ENCODE results near the gene ANTXR1.

Gene ANTXR1

DNA sequence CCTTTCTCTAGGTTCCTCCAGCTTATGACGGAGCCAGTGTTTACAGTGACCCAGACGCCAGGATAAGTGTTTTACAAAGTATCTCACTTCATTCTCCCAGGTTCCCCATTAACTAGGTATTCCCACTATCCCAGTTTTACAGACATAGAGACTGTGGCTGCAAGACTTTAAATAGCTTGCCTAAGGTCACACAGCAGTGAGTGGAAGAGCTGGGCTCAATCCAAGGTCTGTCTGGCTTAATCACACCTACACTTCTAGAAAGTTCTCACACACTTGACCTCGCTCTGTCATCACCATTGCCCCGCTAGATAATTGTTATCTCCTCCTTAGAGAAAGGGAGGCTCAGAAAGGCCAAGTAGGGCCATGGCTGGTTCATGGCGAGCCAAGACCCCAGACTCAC, 110.2 kb downstream of the ANTXR1 start:
- no peaks in the 10 kb centered on the region for H3K36me3 ChIP-seq (ENCODE audit: insufficient read depth)
- H3K4me1 ChIP-seq (ENCODE audit: low read depth, poor library complexity, severe bottlenecking) = no peaks in the 10 kb centered on the region
- H3K9ac ChIP-seq = no peak overlapping the region
- no peak overlapping the region for H3K27ac ChIP-seq
- no peaks in the 10 kb centered on the region for H4K20me1 ChIP-seq (ENCODE audit: insufficient read depth)
- H2AFZ ChIP-seq (ENCODE audit: low read depth) = no peak overlapping the region
- no peaks in the 10 kb centered on the region for H3K27me3 ChIP-seq (ENCODE audit: insufficient read depth, low read depth)
- H3K79me2 ChIP-seq (ENCODE audit: insufficient read depth, low read depth) = no peaks in the 10 kb centered on the region
- no peak overlapping the region for H3K4me2 ChIP-seq
- TF ChIP-seq, protein P1, sequence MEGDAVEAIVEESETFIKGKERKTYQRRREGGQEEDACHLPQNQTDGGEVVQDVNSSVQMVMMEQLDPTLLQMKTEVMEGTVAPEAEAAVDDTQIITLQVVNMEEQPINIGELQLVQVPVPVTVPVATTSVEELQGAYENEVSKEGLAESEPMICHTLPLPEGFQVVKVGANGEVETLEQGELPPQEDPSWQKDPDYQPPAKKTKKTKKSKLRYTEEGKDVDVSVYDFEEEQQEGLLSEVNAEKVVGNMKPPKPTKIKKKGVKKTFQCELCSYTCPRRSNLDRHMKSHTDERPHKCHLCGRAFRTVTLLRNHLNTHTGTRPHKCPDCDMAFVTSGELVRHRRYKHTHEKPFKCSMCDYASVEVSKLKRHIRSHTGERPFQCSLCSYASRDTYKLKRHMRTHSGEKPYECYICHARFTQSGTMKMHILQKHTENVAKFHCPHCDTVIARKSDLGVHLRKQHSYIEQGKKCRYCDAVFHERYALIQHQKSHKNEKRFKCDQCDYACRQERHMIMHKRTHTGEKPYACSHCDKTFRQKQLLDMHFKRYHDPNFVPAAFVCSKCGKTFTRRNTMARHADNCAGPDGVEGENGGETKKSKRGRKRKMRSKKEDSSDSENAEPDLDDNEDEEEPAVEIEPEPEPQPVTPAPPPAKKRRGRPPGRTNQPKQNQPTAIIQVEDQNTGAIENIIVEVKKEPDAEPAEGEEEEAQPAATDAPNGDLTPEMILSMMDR (conservative IDR thresholded peaks at IDR 0.05; ENCODE audit: low read depth, low read length) = no peak
- H3K4me3 ChIP-seq (IDR thresholded peaks at IDR 0.05; ENCODE audit: insufficient read depth, low read depth, low read length) = no peak overlapping the region

DNA sequence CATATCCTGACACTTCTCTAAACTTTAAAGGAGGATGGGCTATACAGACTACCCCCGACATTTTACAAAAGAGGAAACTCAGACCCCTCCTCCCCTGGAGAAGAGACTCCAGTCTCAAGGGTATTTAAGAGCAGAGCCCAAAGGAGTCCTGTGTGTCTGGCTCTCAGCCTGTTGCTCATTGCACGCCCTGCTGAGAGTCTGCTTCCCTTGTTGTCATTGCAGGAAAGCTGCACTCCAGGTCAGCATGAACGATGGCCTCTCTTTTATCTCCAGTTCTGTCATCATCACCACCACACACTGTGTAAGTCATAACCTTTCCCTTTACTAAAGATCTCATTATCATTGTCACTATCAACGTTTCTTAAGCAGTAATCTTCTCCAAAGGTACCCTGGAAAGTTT, 111.4 kb downstream of the ANTXR1 start:
- Histone ChIP-seq H4K20me1 (ENCODE audit: insufficient read depth) (no peaks in the 10 kb centered on the region), H2AFZ (ENCODE audit: low read depth) (no peak overlapping the region), H3K4me3 (IDR thresholded peaks at IDR 0.05; ENCODE audit: insufficient read depth, low read depth, low read length) (no peak overlapping the region), H3K79me2 (ENCODE audit: insufficient read depth, low read depth) (no peaks in the 10 kb centered on the region), H3K4me1 (ENCODE audit: low read depth, poor library complexity, severe bottlenecking) (no peaks in the 10 kb centered on the region), H3K36me3 (ENCODE audit: insufficient read depth) (no peaks in the 10 kb centered on the region), H3K27me3 (ENCODE audit: insufficient read depth, low read depth) (no peaks in the 10 kb centered on the region), H3K27ac (no peak overlapping the region), H3K4me2 (no peak overlapping the region), H3K9ac (no peak overlapping the region)
- TF ChIP-seq, protein P1 (conservative IDR thresholded peaks at IDR 0.05; ENCODE audit: low read depth, low read length) = no peak

DNA sequence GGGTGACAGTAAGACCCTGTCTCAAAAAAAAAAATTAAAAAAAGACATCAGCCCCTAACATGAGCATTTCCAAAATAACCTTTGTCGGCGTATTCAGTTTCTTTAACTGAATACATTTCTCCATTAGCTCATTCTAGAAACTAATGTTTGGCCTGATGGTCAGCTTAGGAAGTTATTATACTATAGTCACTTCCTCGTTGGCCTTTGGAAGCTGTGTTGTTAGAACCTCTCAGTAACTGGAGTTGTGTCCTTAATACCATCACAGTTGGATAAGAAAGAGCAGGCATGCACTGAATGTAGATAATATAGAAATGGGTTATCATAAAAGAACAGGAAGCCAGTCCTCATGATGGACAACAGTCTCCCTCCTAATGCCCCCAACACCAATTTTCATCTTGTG, 112.8 kb downstream of the ANTXR1 start:
- Histone ChIP-seq H3K36me3 (ENCODE audit: insufficient read depth) (no peaks in the 10 kb centered on the region), H3K9ac (no peak overlapping the region)

DNA sequence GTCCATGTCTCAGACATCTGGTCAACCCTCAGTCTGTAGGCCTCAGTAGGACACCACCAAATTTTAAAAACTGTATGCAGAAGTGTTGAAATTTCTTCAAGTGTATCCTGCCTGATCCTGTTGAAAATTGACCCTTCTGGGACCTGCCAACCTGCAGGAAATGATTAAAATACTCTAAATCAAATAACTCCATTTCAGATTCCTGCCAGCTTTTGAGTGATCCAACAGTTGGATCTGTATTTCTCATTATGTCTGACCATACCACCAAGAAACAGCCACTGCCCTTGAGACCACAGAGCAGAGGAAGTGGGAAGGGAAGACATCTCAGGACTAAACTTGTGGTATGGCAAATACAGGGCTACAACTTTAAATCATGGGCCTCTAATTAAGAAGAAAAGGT, 113.4 kb downstream of the ANTXR1 start:
- H3K27me3 ChIP-seq (ENCODE audit: insufficient read depth, low read depth) = no peaks in the 10 kb centered on the region
- H3K4me1 ChIP-seq (ENCODE audit: low read depth, poor library complexity, severe bottlenecking) = no peaks in the 10 kb centered on the region
- H3K4me2 ChIP-seq = no peak overlapping the region
- H3K27ac ChIP-seq = no peak overlapping the region
- no peaks in the 10 kb centered on the region for H4K20me1 ChIP-seq (ENCODE audit: insufficient read depth)
- no peak overlapping the region for H2AFZ ChIP-seq (ENCODE audit: low read depth)
- H3K9ac ChIP-seq = no peak overlapping the region
- H3K36me3 ChIP-seq (ENCODE audit: insufficient read depth) = no peaks in the 10 kb centered on the region
- H3K4me3 ChIP-seq (IDR thresholded peaks at IDR 0.05; ENCODE audit: insufficient read depth, low read depth, low read length) = no peak overlapping the region
- TF ChIP-seq, protein P1 (conservative IDR thresholded peaks at IDR 0.05; ENCODE audit: low read depth, low read length) = no peak
- no peaks in the 10 kb centered on the region for H3K79me2 ChIP-seq (ENCODE audit: insufficient read depth, low read depth)

More for the DNA sequence above, 112.8 kb downstream of the ANTXR1 start:
- H4K20me1 ChIP-seq (ENCODE audit: insufficient read depth) = no peaks in the 10 kb centered on the region
- no peaks in the 10 kb centered on the region for H3K27me3 ChIP-seq (ENCODE audit: insufficient read depth, low read depth)
- no peak overlapping the region for H3K27ac ChIP-seq
- H3K4me3 ChIP-seq (IDR thresholded peaks at IDR 0.05; ENCODE audit: insufficient read depth, low read depth, low read length) = no peak overlapping the region
- H3K4me2 ChIP-seq = no peak overlapping the region
- no peaks in the 10 kb centered on the region for H3K79me2 ChIP-seq (ENCODE audit: insufficient read depth, low read depth)
- no peaks in the 10 kb centered on the region for H3K4me1 ChIP-seq (ENCODE audit: low read depth, poor library complexity, severe bottlenecking)
- H2AFZ ChIP-seq (ENCODE audit: low read depth) = no peak overlapping the region
- TF ChIP-seq, protein P1 (conservative IDR thresholded peaks at IDR 0.05; ENCODE audit: low read depth, low read length) = no peak

Measured in KMS-11 (cell line).